ENCODE measurements around the gene OMA1.

OMA1 gene

GRCh38 chr1:58465825-58466629 is 80.5 kb downstream of the OMA1 start:
- Histone ChIP-seq H3K27me3 (ENCODE audit: control insufficient read depth, insufficient read depth, low read length) (no peaks in the 10 kb centered on the region), H3K4me1 (no peaks in the 10 kb centered on the region)

GRCh38 chr1:58465176-58465575 is 81.3 kb downstream of the OMA1 start:
- Histone ChIP-seq H3K36me3 (ENCODE audit: control insufficient read depth, insufficient read depth, low read length) (no peaks in the 10 kb centered on the region), H3K4me2 (ENCODE audit: low read length) (no peak overlapping the region), H3K4me3 (ENCODE audit: low read depth, low read length) (no peak overlapping the region), H3K9ac (no peak overlapping the region), H3K27ac (no peak overlapping the region), H2AFZ (no peak overlapping the region), H3K27me3 (ENCODE audit: control insufficient read depth, insufficient read depth, low read length) (no peaks in the 10 kb centered on the region), H3K79me2 (no peaks in the 10 kb centered on the region), H3K4me1 (no peaks in the 10 kb centered on the region), H3K9me3 (ENCODE audit: control insufficient read depth, low read length) (no peaks in the 10 kb centered on the region)
- TF ChIP-seq CTCF (IDR thresholded peaks at IDR 0.05), result no peak

More at GRCh38 chr1:58465825-58466629, 80.5 kb downstream of the OMA1 start:
- no peak overlapping the region for H3K9ac ChIP-seq
- no peak overlapping the region for H3K4me2 ChIP-seq (ENCODE audit: low read length)
- H3K36me3 ChIP-seq (ENCODE audit: control insufficient read depth, insufficient read depth, low read length), result no peaks in the 10 kb centered on the region
- H3K9me3 ChIP-seq (ENCODE audit: control insufficient read depth, low read length), result no peaks in the 10 kb centered on the region
- H3K27ac ChIP-seq, result no peak overlapping the region
- no peaks in the 10 kb centered on the region for H3K79me2 ChIP-seq
- no peak overlapping the region for H2AFZ ChIP-seq
- no peak overlapping the region for H3K4me3 ChIP-seq (ENCODE audit: low read depth, low read length)
- TF ChIP-seq CTCF (IDR thresholded peaks at IDR 0.05), result no peak

DNA sequence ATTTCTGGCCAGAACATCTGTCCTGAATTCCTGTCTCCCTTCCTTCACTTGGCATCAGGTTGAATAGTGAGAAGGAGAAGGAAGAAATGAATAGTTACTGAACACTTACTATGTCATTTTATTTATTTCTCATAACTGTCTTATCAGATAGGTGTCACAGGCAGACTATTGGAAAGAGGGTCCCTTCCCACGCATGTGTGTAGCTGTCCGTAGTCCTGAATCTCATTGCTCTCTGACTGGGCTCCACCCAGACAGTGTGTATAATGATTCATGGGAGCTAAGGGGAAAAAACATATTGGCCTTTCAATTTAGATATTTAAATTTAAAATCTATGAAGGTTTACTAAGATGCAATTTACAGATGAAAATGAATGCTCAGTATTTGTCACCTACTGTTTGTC is 86.1 kb downstream of the OMA1 start:
- Histone ChIP-seq H3K27ac (no peak overlapping the region), H3K79me2 (no peaks in the 10 kb centered on the region), H3K36me3 (ENCODE audit: control insufficient read depth, insufficient read depth, low read length) (no peaks in the 10 kb centered on the region), H3K4me1 (no peaks in the 10 kb centered on the region), H3K4me2 (ENCODE audit: low read length) (no peak overlapping the region), H3K4me3 (ENCODE audit: low read depth, low read length) (no peak overlapping the region), H3K9me3 (ENCODE audit: control insufficient read depth, low read length) (no peaks in the 10 kb centered on the region), H3K27me3 (ENCODE audit: control insufficient read depth, insufficient read depth, low read length) (no peaks in the 10 kb centered on the region), H3K9ac (no peak overlapping the region), H2AFZ (no peak overlapping the region)
- no peak for TF ChIP-seq CTCF (IDR thresholded peaks at IDR 0.05)

DNA sequence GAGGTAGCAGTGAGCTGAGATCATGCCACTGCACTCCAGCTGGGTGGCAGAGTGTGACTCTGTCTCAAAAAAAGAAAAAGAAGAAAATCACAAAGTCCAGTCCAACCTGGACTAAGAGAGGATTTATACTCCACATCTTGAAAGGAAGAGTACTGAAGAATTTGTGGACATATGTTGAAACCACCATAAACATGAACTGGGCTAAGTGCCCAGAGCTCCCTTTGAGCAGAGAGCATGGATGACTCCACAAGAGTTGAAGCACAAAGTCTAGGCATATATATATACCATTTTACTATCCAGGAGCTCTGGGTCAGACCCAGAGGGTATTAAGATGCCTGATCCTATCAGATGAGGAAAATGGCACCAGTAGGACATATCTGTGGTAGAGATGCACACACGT is 86.6 kb downstream of the OMA1 start:
- Histone ChIP-seq H3K4me1 (no peaks in the 10 kb centered on the region), H2AFZ (no peak overlapping the region), H3K36me3 (ENCODE audit: control insufficient read depth, insufficient read depth, low read length) (no peaks in the 10 kb centered on the region), H3K27ac (no peak overlapping the region), H3K9ac (no peak overlapping the region), H3K79me2 (no peaks in the 10 kb centered on the region), H3K4me3 (ENCODE audit: low read depth, low read length) (no peak overlapping the region), H3K4me2 (ENCODE audit: low read length) (no peak overlapping the region), H3K9me3 (ENCODE audit: control insufficient read depth, low read length) (no peaks in the 10 kb centered on the region), H3K27me3 (ENCODE audit: control insufficient read depth, insufficient read depth, low read length) (no peaks in the 10 kb centered on the region)
- TF ChIP-seq CTCF (IDR thresholded peaks at IDR 0.05), result no peak

Data from parathyroid adenoma (tissue), 2 donors.